Uterus (tissue), 4 donors: ENCODE measurements around the gene CDIP1. TPM values are rescaled to one million over a fixed set of nuclear protein-coding genes. Genes with fewer than 3 reads are reported as not detected.

Source experiments
- DNase-seq, 2 donors: peaks; one replicate each; pipeline ENCODE4 v3.0.0-alpha.2; 2019 to 2020
- H3K27ac ChIP-seq, 2 donors: fragments of 200-600 bp; sonication (generic); 1 replicate in 1 of 2; 2 replicates in 1 of 2; pipeline ENCODE4 v1.5.1; 2016 to 2018
- H3K27me3 ChIP-seq, 2 donors: fragments of 200-600 bp; sonication (generic); one replicate each; pipeline ENCODE4 v1.5.1; 2018 to 2019; ENCODE audit warnings: control low read depth in 1 of 2
- H3K36me3 ChIP-seq, 2 donors: fragments of 200-600 bp; sonication (generic); one replicate each; pipeline ENCODE4 v1.5.1; 2019; ENCODE audit warnings: control low read depth in 1 of 2
- H3K4me1 ChIP-seq, 2 donors: fragments of 200-600 bp; sonication (generic); one replicate each; pipeline ENCODE4 v1.5.1; 2018 to 2019; ENCODE audit warnings: control low read depth in 1 of 2
- H3K4me3 ChIP-seq, 2 donors: fragments of 200-600 bp; sonication (generic); 1 replicate in 1 of 2; 2 replicates in 1 of 2; pipeline ENCODE4 v1.5.1; 2018 to 2019; ENCODE audit warnings: mild to moderate bottlenecking in 1 of 2
- H3K9me3 ChIP-seq, 2 donors: fragments of 200-600 bp; sonication (generic); one replicate each; pipeline ENCODE4 v1.5.1; 2019; ENCODE audit warnings: control low read depth in 1 of 2
- POLR2A ChIP-seq, 2 donors: fragments of 450-650 bp; IDR thresholded peaks; one replicate each; pipeline ENCODE4 v1.6.1; 2016; ENCODE audit warnings: antibody characterized with exemption in 2 of 2, mild to moderate bottlenecking in 1 of 2, moderate library complexity in 1 of 2
- intact Hi-C: fragments of 100-400 bp; cut with DNase I; formaldehyde crosslinking; loops from one replicate; pipeline ENCODE4 v1.15.1; 2023; ENCODE audit warnings: low total_unique reads
- total RNA-seq, 4 donors: library from RNA; depleted of rRNA in 3 of 4; stranded (reverse); fragments of >200 nt in 3 of 4; gene quantifications; one replicate each; pipeline versions ENCODE4 v1.1.0 to v1.2.4, GENCODE V29; 2014 to 2023
- TF ChIP-seq, protein P1 (sequence below), 4 experiments: fragments of 200-600 bp in 2 of 4; fragments of 450-650 bp in 2 of 4; sonication (generic) in 2 of 4; IDR thresholded peaks; one replicate each; pipeline ENCODE4 v1.5.1; 2016 to 2019; ENCODE audit warnings: antibody characterized with exemption in 4 of 4, mild to moderate bottlenecking in 2 of 4, moderate library complexity in 1 of 4
- donor health status: DM: yes; HTN: yes; CAD: no.

The CDIP1 gene
- total RNA-seq, 4 donors from 2014 or later: 5.0 to 40.6 (median 11.1) TPM

DNA sequence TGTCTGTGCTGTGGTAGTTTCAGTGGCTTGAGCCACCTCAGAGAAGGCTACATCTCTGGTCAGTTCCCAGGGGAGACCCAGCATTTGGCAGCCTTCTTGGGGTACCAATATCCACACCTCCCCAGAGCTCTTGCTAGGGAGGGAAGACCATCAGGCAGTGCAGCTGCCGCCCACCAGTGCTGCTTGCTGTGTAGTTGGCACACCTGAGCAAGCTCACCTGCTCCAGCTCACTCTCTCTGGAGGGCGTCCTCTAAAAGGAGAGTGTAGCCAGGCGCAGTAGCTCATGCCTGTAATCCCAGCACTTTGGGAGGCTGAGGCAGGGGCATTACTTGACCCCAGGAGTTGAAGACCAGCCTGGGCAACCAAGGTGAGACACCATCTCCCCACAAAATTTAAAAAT, 29.8 kb downstream of the CDIP1 start:
- no peaks in the 10 kb centered on the region for H3K4me1 ChIP-seq
- no peak overlapping the region for H3K4me3 ChIP-seq
- intact Hi-C loops: no loop called here
- H3K36me3 ChIP-seq: no peaks in the 10 kb centered on the region
- no peak for TF ChIP-seq POLR2A (IDR thresholded peaks at IDR 0.05)
- TF ChIP-seq, protein P1, sequence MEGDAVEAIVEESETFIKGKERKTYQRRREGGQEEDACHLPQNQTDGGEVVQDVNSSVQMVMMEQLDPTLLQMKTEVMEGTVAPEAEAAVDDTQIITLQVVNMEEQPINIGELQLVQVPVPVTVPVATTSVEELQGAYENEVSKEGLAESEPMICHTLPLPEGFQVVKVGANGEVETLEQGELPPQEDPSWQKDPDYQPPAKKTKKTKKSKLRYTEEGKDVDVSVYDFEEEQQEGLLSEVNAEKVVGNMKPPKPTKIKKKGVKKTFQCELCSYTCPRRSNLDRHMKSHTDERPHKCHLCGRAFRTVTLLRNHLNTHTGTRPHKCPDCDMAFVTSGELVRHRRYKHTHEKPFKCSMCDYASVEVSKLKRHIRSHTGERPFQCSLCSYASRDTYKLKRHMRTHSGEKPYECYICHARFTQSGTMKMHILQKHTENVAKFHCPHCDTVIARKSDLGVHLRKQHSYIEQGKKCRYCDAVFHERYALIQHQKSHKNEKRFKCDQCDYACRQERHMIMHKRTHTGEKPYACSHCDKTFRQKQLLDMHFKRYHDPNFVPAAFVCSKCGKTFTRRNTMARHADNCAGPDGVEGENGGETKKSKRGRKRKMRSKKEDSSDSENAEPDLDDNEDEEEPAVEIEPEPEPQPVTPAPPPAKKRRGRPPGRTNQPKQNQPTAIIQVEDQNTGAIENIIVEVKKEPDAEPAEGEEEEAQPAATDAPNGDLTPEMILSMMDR (IDR thresholded peaks at IDR 0.05): no peak
- no peaks in the 10 kb centered on the region for H3K9me3 ChIP-seq
- no peaks in the 10 kb centered on the region for H3K27me3 ChIP-seq
- no peak overlapping the region for H3K27ac ChIP-seq
- no peak for DNase-seq

DNA sequence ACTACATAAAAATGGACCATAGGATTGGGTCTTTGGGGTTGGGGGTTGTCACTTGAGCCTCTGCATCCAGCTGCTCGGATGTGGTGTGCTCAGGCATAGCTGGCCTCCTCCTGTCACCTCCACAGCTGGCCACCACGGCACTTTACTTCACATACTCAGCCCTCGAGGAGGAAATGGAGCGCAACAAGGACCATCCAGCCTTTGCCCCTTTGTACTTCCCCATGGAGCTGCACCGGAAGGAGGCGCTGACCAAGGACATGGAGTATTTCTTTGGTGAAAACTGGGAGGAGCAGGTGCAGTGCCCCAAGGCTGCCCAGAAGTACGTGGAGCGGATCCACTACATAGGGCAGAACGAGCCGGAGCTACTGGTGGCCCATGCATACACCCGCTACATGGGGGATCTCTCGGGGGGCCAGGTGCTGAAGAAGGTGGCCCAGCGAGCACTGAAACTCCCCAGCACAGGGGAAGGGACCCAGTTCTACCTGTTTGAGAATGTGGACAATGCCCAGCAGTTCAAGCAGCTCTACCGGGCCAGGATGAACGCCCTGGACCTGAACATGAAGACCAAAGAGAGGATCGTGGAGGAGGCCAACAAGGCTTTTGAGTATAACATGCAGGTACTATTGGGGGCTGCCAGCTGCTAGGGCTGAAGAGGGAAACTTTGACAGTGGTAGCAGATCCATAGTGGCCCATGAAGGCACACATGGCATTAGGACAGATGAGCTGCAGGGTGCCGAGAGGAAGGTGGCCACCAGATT, 30.8 kb downstream of the CDIP1 start:
- no peak for DNase-seq
- no peak for TF ChIP-seq POLR2A (IDR thresholded peaks at IDR 0.05)
- TF ChIP-seq, protein P1 (IDR thresholded peaks at IDR 0.05): no peak
- H3K36me3 ChIP-seq: no peaks in the 10 kb centered on the region
- H3K4me1 ChIP-seq: no peaks in the 10 kb centered on the region
- no peaks in the 10 kb centered on the region for H3K27me3 ChIP-seq
- no peak overlapping the region for H3K27ac ChIP-seq
- H3K9me3 ChIP-seq: no peaks in the 10 kb centered on the region
- intact Hi-C loops: no loop called here
- H3K4me3 ChIP-seq: no peak overlapping the region

- intact Hi-C loops: no loop called here
- Histone ChIP-seq H3K4me1 (peaks cover 0 to 3% of the 10 kb centered on the region in 2 donors), H3K36me3 (no peaks in the 10 kb centered on the region), H3K4me3 (no peak overlapping the region), H3K27ac (no peak overlapping the region), H3K27me3 (no peaks in the 10 kb centered on the region), H3K9me3 (no peaks in the 10 kb centered on the region)
- DNase-seq: peak; percentile 57 to 70
- no peak for TF ChIP-seq POLR2A (IDR thresholded peaks at IDR 0.05)
- TF ChIP-seq, protein P1 (IDR thresholded peaks at IDR 0.05): peak; percentile 60 to 87 (median 72)
These were observed 32.1 kb downstream of the CDIP1 start for GRCh38 chr16:4506450-4506849.

DNA sequence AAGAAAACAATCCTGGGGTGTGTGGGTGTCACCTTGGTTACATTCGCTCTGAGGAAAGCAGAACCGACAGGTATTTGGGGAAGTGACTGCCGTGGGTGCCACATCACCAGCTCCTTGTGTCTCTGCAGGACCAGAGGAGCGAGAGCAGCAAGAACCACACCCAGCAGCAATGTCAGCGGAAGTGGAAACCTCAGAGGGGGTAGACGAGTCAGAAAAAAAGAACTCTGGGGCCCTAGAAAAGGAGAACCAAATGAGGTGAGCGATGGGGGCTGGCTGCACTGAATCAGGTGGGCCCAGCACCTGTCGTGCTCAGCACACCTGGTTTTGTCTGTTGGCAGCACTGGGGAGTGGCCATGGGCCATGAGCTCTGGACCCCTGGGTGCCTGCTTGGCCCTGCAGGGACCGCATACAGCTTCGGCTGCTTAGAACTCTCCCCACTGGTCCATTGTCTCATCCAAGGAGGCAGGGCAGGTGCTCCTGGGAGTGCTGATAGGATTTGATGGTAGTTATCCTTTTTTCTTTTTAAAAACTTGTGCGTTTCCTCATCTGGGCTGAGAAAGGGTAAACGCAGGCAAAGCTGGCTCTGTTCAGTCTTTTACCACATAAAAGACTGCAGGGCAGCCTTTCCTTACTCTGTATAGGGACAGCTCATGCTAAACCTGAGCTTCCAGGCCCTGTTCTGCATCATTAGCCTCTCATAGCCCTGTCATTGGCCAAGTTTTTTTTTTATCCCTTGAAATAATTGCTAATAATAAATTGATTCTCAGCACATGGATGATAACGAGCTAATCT, 33.0 kb downstream of the CDIP1 start:
- Histone ChIP-seq H3K4me3 (no peak overlapping the region), H3K9me3 (no peaks in the 10 kb centered on the region), H3K27ac (no peak overlapping the region), H3K27me3 (no peaks in the 10 kb centered on the region), H3K4me1 (peaks cover 0 to 6% of the 10 kb centered on the region in 2 donors), H3K36me3 (no peaks in the 10 kb centered on the region)
- DNase-seq: no peak
- intact Hi-C loops: no loop called here
- TF ChIP-seq POLR2A (IDR thresholded peaks at IDR 0.05): no peak
- TF ChIP-seq, protein P1 (IDR thresholded peaks at IDR 0.05): no peak

DNA sequence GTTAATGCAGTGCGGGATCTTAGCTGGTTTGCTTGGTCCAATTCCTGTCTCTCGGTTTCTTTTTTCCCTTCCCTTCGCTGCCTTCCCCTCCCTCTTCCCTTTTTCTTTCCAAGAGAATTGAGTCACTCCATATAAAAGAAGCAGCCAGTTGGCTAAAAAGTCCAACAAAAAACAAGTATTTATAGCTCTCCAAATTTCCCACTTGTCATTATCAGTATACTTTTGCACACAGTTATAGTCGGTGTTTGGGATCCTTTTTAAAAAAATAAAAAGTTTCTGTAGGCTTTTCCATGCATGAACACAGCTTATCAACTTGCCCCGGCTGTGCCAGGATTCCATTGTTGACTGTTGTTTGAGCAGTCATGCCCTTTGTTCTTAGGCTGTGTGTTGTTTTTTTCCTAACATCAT, 37.5 kb downstream of the CDIP1 start:
- Histone ChIP-seq H3K9me3 (no peaks in the 10 kb centered on the region), H3K4me3 (peak overlapping the region in 1 of 2 donors; percentile 14), H3K4me1 (peaks cover 0 to 6% of the 10 kb centered on the region in 2 donors), H3K36me3 (no peaks in the 10 kb centered on the region), H3K27ac (peak overlapping the region; percentile 65 to 86), H3K27me3 (no peaks in the 10 kb centered on the region)
- TF ChIP-seq, protein P1 (IDR thresholded peaks at IDR 0.05): no peak
- no peak for TF ChIP-seq POLR2A (IDR thresholded peaks at IDR 0.05)
- intact Hi-C loops: no loop called here
- DNase-seq: no peak
